ENCODE measurements around the gene NPR3. TPM values are rescaled to one million over a fixed set of nuclear protein-coding genes. Genes with fewer than 3 reads are reported as not detected.
A peak's percentile ranks its signal among the peaks of the same experiment; 100 is the strongest.

Gene NPR3
- total RNA-seq, 1 donor from 2014 or later: 14.7 TPM

- no peaks in the 10 kb centered on the region for H3K36me3 ChIP-seq
- no peaks in the 10 kb centered on the region for H3K9me3 ChIP-seq
- no peak for TF ChIP-seq POLR2A (IDR thresholded peaks at IDR 0.05)
- no peak for TF ChIP-seq CTCF (IDR thresholded peaks at IDR 0.05)
- TF ChIP-seq POLR2AphosphoS5 (IDR thresholded peaks at IDR 0.05; ENCODE audit: insufficient read depth in 1 of 2, low read depth in 1 of 2): no peak
- H3K27me3 ChIP-seq: no peaks in the 10 kb centered on the region
- no peak for DNase-seq (ENCODE audit: extremely low spot score in 2 of 2)
- intact Hi-C loops (cut with DNase I): loop anchor here (10.0 kb wide), 1 partner anchor 701 kb away; no protein-coding TSS in a partner anchor
- H3K27ac ChIP-seq: peak overlapping the region; percentile 45
- peak overlapping the region; percentile 22 to 58 for H3K4me3 ChIP-seq
- H3K4me1 ChIP-seq: peaks cover 30% of the 10 kb centered on the region
Observed at GRCh38 chr5:32713361-32713769, 2.2 kb downstream of the NPR3 start.

GRCh38 chr5:32713770-32714381 is 2.8 kb downstream of the NPR3 start:
- no peaks in the 10 kb centered on the region for H3K36me3 ChIP-seq
- H3K27me3 ChIP-seq: no peaks in the 10 kb centered on the region
- DNase-seq (ENCODE audit: extremely low spot score in 2 of 2): no peak
- H3K27ac ChIP-seq: peak overlapping the region; percentile 45
- intact Hi-C loops (cut with DNase I): loop anchor here (10.0 kb wide), 1 partner anchor 701 kb away; no protein-coding TSS in a partner anchor
- no peaks in the 10 kb centered on the region for H3K9me3 ChIP-seq
- TF ChIP-seq POLR2AphosphoS5 (IDR thresholded peaks at IDR 0.05; ENCODE audit: insufficient read depth in 1 of 2, low read depth in 1 of 2): no peak
- no peak for TF ChIP-seq CTCF (IDR thresholded peaks at IDR 0.05)
- TF ChIP-seq POLR2A (IDR thresholded peaks at IDR 0.05): no peak
- H3K4me1 ChIP-seq: peaks cover 30% of the 10 kb centered on the region
- H3K4me3 ChIP-seq: peak overlapping the region; percentile 22 to 58

- Histone ChIP-seq H3K9me3 (no peaks in the 10 kb centered on the region), H3K36me3 (no peaks in the 10 kb centered on the region), H3K4me3 (peak overlapping the region in 1 of 2 donors; percentile 58), H3K4me1 (peaks cover 30% of the 10 kb centered on the region), H3K27me3 (no peaks in the 10 kb centered on the region), H3K27ac (no peak overlapping the region)
- DNase-seq (ENCODE audit: extremely low spot score in 2 of 2): no peak
- TF ChIP-seq POLR2AphosphoS5 (IDR thresholded peaks at IDR 0.05; ENCODE audit: insufficient read depth in 1 of 2, low read depth in 1 of 2): no peak
- intact Hi-C loops (cut with DNase I): loop anchor here (10.0 kb wide), 1 partner anchor 700 kb away; no protein-coding TSS in a partner anchor
Observed at GRCh38 chr5:32714836-32715235, 3.7 kb downstream of the NPR3 start.

GRCh38 chr5:32720300-32720699 is 9.2 kb downstream of the NPR3 start:
- TF ChIP-seq POLR2A (IDR thresholded peaks at IDR 0.05) (no peak), CTCF (IDR thresholded peaks at IDR 0.05) (no peak), POLR2AphosphoS5 (IDR thresholded peaks at IDR 0.05; ENCODE audit: insufficient read depth in 1 of 2, low read depth in 1 of 2) (no peak)
- Histone ChIP-seq H3K27ac (no peak overlapping the region), H3K36me3 (no peaks in the 10 kb centered on the region), H3K4me1 (no peaks in the 10 kb centered on the region), H3K9me3 (no peaks in the 10 kb centered on the region), H3K4me3 (no peak overlapping the region), H3K27me3 (no peaks in the 10 kb centered on the region)
- no peak for DNase-seq (ENCODE audit: extremely low spot score in 2 of 2)
- intact Hi-C loops (cut with DNase I): no loop called here

GRCh38 chr5:32721626-32722025 is 10.5 kb downstream of the NPR3 start:
- intact Hi-C loops (cut with DNase I): no loop called here

More at GRCh38 chr5:32721626-32722025, 10.5 kb downstream of the NPR3 start:
- Histone ChIP-seq H3K4me1 (no peaks in the 10 kb centered on the region), H3K27ac (no peak overlapping the region), H3K9me3 (no peaks in the 10 kb centered on the region), H3K4me3 (no peak overlapping the region), H3K27me3 (no peaks in the 10 kb centered on the region), H3K36me3 (no peaks in the 10 kb centered on the region)
- no peak for TF ChIP-seq CTCF (IDR thresholded peaks at IDR 0.05)
- TF ChIP-seq POLR2AphosphoS5 (IDR thresholded peaks at IDR 0.05; ENCODE audit: insufficient read depth in 1 of 2, low read depth in 1 of 2): no peak
- TF ChIP-seq POLR2A (IDR thresholded peaks at IDR 0.05): no peak
- no peak for DNase-seq (ENCODE audit: extremely low spot score in 2 of 2)
